Subcutaneous adipose tissue (tissue), 4 donors: ENCODE measurements around the gene SMIM23. TPM values are rescaled to one million over a fixed set of nuclear protein-coding genes. Genes with fewer than 3 reads are reported as not detected.

ENCODE experiments used
- CTCF ChIP-seq: fragments of 450-650 bp; IDR thresholded peaks from one replicate; pipeline ENCODE4 v1.5.1; 2016; ENCODE audit warnings: low read depth, mild to moderate bottlenecking, control low read depth, antibody characterized with exemption, moderate library complexity
- total RNA-seq, 4 donors: library from RNA; depleted of rRNA; stranded (reverse); fragments of >200 nt; gene quantifications; one replicate each; pipeline ENCODE4 v1.1.0, GENCODE V29; 2016

The SMIM23 gene
- total RNA-seq, 4 donors from 2014 or later, result not detected

GRCh38 chr5:171745602-171746001 is 40.0 kb upstream of the SMIM23 start:
- TF ChIP-seq CTCF, result no peak

- TF ChIP-seq CTCF, result no peak
Measured at GRCh38 chr5:171747061-171747859, 38.4 kb upstream of the SMIM23 start.

GRCh38 chr5:171748720-171749119 is 36.9 kb upstream of the SMIM23 start:
- TF ChIP-seq CTCF, result no peak

GRCh38 chr5:171749365-171749764 is 36.3 kb upstream of the SMIM23 start:
- TF ChIP-seq CTCF, result no peak

- no peak for TF ChIP-seq CTCF
Measured at GRCh38 chr5:171750311-171750788, 35.3 kb upstream of the SMIM23 start.

GRCh38 chr5:171755354-171755821 is 30.2 kb upstream of the SMIM23 start:
- no peak for TF ChIP-seq CTCF

- no peak for TF ChIP-seq CTCF
Measured at GRCh38 chr5:171757853-171758535, 27.6 kb upstream of the SMIM23 start.
